ENCODE measurements around the gene PTCRA.

DNA sequence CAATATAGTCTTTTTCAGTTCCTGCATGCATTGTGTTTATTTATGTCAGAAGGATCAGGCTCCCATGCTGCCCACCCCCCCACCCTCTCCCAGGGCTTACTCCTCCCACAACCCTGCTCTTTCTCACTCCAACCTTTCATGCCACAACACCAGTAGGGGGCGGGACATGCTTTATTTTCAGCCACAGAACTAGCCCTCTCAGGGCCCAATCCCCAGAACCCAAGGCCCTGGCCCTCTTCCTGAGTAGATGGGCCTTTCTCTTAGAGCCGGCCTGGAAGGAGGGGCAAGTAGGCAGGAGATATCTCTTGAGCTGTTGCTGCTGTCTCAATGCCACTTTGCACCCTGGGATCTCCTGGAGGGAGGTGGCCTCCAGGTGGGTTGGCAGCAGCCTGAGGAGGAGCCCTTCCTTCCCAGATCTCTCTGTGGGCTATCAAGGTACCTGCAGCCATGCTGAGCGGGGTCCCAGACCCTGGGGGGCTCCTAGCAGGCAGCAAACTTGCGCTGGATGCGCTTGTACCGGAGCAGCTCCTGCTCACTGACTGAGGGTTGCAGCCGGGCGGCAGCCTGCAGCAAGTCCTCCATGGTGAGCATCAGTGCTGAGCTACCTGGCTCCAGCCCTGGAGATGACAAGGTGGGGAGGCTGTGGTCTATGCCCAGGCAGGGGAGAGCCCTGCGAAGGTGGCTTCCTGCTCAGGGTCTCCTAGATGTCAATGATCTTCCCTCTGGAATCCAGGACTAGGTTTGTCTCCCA is 48.2 kb downstream of the PTCRA start:
- TF ChIP-seq POLR2A (IDR thresholded peaks at IDR 0.05; ENCODE audit: low read length): no peak
- no peak for TF ChIP-seq GATA1 (IDR thresholded peaks at IDR 0.05; ENCODE audit: low read depth, low read length)

Data from erythroblast (primary cell).